AG04450 (cell line): ENCODE results near the gene ZNF462. TPM values are rescaled to one million over a fixed set of nuclear protein-coding genes. Genes with fewer than 3 reads are reported as not detected.
A peak's percentile ranks its signal among the peaks of the same experiment; 100 is the strongest.

Experiments
- CTCF ChIA-PET: fragments of 300-600, 350-600 bp; formaldehyde crosslinking; extraction: SDS; loops from one replicate; lab custom pipeline; 2022; ENCODE audit warnings: antibody characterized with exemption, inconsistent platforms; lab: Charles Lee
- POLR2A ChIA-PET: fragments of 350-600 bp; formaldehyde crosslinking; extraction: SDS; loops from one replicate; lab custom pipeline; 2021; ENCODE audit warnings: antibody characterized with exemption, inconsistent platforms; lab: Yijun Ruan, JAX
- DNase-seq: peaks from one replicate; pipeline ENCODE4 v3.0.0-alpha.2; 2011; ENCODE audit warnings: low read depth, low spot score
- H3K27ac ChIP-seq: one replicate; pipeline ENCODE4 v1.5.1; 2012; ENCODE audit warnings: low read depth, low read length, control low read depth
- H3K27me3 ChIP-seq: one replicate; pipeline ENCODE4 v1.6.0; 2012; ENCODE audit warnings: low read length; ENCODE audit not compliant: control insufficient read depth, insufficient read depth
- H3K4me3 ChIP-seq: 2 replicates; pipeline ENCODE4 v1.5.1; 2011; ENCODE audit warnings: mild to moderate bottlenecking, low read depth, low read length, control low read depth
- H3K9me3 ChIP-seq: 2 replicates; pipeline ENCODE4 v1.5.1; 2012; ENCODE audit warnings: low read length; ENCODE audit not compliant: control insufficient read depth, insufficient read depth
- polyA plus RNA-seq: library from polyadenylated mRNA; depleted of rRNA; stranded (reverse); fragments of >200 nt; gene quantifications from 2 replicates; pipeline ENCODE4 v1.2.3, GENCODE V29; 2011
- TF ChIP-seq, protein P1 (sequence below): IDR thresholded peaks from 2 replicates; pipeline ENCODE4 v1.5.1; 2011; ENCODE audit warnings: low read depth, low read length, control low read depth, inconsistent platforms

The ZNF462 gene
- polyA plus RNA-seq, 1 experiment, result 7.5 TPM

DNA sequence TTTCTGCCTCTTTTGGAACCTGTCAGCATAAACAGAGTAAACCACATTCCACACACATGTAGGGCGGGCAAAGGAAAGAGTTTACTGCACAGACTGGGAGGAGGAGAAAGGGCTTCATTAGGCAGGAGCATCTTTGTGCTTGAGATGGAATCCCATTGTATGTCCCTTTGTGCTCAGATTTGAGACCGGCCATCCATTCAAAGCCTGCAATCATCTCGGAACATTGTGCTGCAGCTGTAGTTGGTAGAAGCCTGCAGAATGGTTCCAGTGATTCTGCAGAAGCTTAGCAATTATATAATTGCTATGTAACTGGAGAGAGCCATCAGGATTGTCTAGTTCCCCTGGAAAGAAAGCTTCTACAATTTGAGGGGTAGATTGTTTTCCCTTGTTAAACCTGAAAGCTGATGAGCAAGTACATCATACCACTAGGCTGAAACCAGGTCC lies 16.5 kb downstream of the ZNF462 start:
- TF ChIP-seq, protein P1, sequence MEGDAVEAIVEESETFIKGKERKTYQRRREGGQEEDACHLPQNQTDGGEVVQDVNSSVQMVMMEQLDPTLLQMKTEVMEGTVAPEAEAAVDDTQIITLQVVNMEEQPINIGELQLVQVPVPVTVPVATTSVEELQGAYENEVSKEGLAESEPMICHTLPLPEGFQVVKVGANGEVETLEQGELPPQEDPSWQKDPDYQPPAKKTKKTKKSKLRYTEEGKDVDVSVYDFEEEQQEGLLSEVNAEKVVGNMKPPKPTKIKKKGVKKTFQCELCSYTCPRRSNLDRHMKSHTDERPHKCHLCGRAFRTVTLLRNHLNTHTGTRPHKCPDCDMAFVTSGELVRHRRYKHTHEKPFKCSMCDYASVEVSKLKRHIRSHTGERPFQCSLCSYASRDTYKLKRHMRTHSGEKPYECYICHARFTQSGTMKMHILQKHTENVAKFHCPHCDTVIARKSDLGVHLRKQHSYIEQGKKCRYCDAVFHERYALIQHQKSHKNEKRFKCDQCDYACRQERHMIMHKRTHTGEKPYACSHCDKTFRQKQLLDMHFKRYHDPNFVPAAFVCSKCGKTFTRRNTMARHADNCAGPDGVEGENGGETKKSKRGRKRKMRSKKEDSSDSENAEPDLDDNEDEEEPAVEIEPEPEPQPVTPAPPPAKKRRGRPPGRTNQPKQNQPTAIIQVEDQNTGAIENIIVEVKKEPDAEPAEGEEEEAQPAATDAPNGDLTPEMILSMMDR, result no peak
- ChIA-PET POLR2A (interaction anchor here (0.5 to 2.4 kb wide), 3 partner anchors 15 to 423 kb away, joined by 4 to 11 read pairs (median 7); no protein-coding TSS in a partner anchor), CTCF (interaction anchor here (1.0 kb wide), 1 partner anchor 15 kb away, joined by 4 read pairs; no protein-coding TSS in a partner anchor)
- DNase-seq, result no peak
- H3K4me3 ChIP-seq, result no peak overlapping the region
- no peaks in the 10 kb centered on the region for H3K9me3 ChIP-seq
- H3K27me3 ChIP-seq, result no peaks in the 10 kb centered on the region
- peak overlapping the region; percentile 62 for H3K27ac ChIP-seq

- Histone ChIP-seq H3K27ac (no peak overlapping the region), H3K4me3 (no peak overlapping the region), H3K9me3 (no peaks in the 10 kb centered on the region), H3K27me3 (no peaks in the 10 kb centered on the region)
- no peak for DNase-seq
- CTCF ChIA-PET, result interaction anchor here (1.0 kb wide), 1 partner anchor 15 kb away, joined by 4 read pairs; no protein-coding TSS in a partner anchor
- TF ChIP-seq, protein P1, result no peak
- POLR2A ChIA-PET, result interaction anchor here (2.4 kb wide), 1 partner anchor 16 kb away, joined by 11 read pairs; no protein-coding TSS in a partner anchor
These were observed 17.1 kb downstream of the ZNF462 start for GRCh38 chr9:106880081-106880480.

DNA sequence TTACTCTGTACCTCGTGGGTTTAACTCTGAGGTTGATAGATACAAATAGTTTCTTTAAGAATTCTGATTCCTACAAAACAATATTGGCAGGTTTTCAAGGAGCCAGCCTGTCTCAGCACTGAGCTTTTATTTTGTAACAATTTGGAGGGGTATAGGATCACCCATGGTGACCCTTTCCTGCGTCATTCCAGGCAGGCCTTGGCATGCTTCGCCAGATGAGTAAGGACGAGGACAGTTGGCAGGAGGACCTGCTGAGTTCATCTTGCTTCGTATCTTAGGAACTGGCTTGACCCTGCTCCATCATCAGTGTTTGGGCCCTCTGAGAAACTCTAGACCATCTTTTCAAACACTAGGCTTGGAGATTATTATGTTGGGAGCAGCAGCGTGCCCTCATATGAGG lies 17.9 kb downstream of the ZNF462 start:
- ChIA-PET POLR2A (interaction anchor here (1.0 to 2.4 kb wide), 2 partner anchors 16 to 36 kb away, joined by 4 to 11 read pairs; no protein-coding TSS in a partner anchor), CTCF (interaction anchor here (1.2 kb wide), 1 partner anchor 460 kb away, joined by 3 read pairs; no protein-coding TSS in a partner anchor)
- H3K27ac ChIP-seq, result no peak overlapping the region
- no peaks in the 10 kb centered on the region for H3K9me3 ChIP-seq
- H3K27me3 ChIP-seq, result no peaks in the 10 kb centered on the region
- no peak for DNase-seq
- TF ChIP-seq, protein P1, result no peak
- no peak overlapping the region for H3K4me3 ChIP-seq

DNA sequence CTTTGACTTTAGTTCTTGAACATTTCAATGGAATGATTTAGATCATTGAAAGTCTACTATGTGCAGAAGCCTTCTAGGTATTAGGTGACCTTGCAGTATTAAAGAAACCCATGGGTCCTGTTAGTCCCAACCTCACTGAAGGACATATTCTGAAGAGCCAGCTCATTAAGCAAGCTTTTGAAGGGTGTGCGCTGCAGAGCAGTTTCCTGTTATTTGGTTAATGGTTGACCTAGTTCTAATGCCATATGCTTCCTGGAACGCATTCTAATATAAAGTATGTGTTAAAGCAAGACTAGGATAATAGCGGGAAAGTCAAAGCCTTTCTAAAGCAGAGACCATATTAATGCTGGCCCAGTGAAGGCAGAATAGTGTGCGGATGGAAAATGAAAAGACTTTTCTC lies 20.1 kb downstream of the ZNF462 start:
- no peak overlapping the region for H3K27ac ChIP-seq
- TF ChIP-seq, protein P1, result no peak
- no peak overlapping the region for H3K4me3 ChIP-seq
- ChIA-PET CTCF (no interaction called here), POLR2A (no interaction called here)
- no peaks in the 10 kb centered on the region for H3K9me3 ChIP-seq
- H3K27me3 ChIP-seq, result no peaks in the 10 kb centered on the region
- no peak for DNase-seq

DNA sequence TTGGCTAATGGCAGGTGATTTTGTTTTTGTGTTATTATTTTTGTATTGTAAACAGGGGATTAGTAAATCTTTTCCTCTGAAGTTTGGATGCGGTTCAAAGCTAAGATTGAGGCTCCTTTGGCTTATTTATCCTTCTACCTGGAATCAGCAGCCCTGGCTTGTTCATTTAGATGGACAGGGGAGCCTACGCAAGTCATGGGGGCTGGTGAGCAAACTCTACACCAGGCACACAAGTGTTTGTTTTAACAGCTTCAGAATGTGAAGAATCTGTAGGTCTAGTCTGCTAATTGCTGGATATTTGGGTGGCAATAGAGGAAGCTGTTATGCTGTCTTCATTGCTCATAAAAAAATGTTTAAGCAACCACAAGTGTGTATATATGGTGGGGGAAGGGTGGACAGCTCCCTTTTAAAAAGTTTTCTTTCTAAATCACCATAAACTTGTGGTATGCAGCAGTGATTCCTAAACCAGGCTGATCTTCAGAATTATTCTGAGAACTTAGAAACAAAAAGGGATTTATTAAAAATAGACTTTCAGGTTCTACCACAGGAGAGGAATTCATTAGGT lies 20.7 kb downstream of the ZNF462 start:
- Histone ChIP-seq H3K27ac (no peak overlapping the region), H3K4me3 (no peak overlapping the region), H3K27me3 (no peaks in the 10 kb centered on the region), H3K9me3 (no peaks in the 10 kb centered on the region)
- ChIA-PET CTCF (no interaction called here), POLR2A (no interaction called here)
- no peak for DNase-seq
- TF ChIP-seq, protein P1, result no peak
